Left ventricle myocardium superior (tissue), 1 donor: ENCODE measurements around the gene CERS2. TPM values are rescaled to one million over a fixed set of nuclear protein-coding genes. Genes with fewer than 3 reads are reported as not detected.

ENCODE experiments used
- ATAC-seq: fragments of 200-7000 bp; cut with Tn5 transposase; one replicate; pipeline ENCODE4 v1.9.1; 2020; ENCODE audit warnings: mild to moderate bottlenecking, moderate library complexity
- DNase-seq: peaks from one replicate; pipeline ENCODE4 v3.0.0-alpha.2; 2020
- intact Hi-C: fragments of 100-400 bp; cut with micrococcal nuclease; formaldehyde crosslinking; loops from one replicate; pipeline ENCODE4 v1.11.0; 2022
- total RNA-seq: library from RNA; stranded (reverse); fragmentation: NEBNext Ultra II Directional; extraction: Animal tissue kit (Norgen Biotek cat#: 25700); gene quantifications from one replicate; pipeline ENCODE4 v1.2.1, GENCODE V29; 2021
- donor health status: DM: no; HTN: yes; CAD: no; lungs with severe emphysema.

Gene CERS2
- total RNA-seq, 1 donor from 2014 or later, result 83.2 TPM

- intact Hi-C loops, result no loop called here
- DNase-seq, result no peak
- ATAC-seq, result no peak
Observed at GRCh38 chr1:150928286-150928685, 46.3 kb downstream of the CERS2 start.

DNA sequence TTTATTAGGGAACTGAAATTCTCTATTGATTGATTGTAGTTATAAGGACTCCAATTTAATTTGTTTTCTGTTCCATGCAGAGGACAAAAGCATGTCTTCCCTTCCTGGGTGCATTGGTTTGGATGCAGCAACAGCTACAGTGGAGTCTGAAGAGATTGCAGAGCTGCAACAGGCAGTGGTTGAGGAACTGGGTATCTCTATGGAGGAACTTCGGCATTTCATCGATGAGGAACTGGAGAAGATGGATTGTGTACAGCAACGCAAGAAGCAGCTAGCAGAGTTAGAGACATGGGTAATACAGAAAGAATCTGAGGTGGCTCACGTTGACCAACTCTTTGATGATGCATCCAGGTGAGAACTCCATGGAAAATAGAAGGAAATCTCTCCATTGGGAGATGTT, 47.0 kb downstream of the CERS2 start:
- intact Hi-C loops, result no loop called here
- no peak for ATAC-seq
- DNase-seq, result no peak

DNA sequence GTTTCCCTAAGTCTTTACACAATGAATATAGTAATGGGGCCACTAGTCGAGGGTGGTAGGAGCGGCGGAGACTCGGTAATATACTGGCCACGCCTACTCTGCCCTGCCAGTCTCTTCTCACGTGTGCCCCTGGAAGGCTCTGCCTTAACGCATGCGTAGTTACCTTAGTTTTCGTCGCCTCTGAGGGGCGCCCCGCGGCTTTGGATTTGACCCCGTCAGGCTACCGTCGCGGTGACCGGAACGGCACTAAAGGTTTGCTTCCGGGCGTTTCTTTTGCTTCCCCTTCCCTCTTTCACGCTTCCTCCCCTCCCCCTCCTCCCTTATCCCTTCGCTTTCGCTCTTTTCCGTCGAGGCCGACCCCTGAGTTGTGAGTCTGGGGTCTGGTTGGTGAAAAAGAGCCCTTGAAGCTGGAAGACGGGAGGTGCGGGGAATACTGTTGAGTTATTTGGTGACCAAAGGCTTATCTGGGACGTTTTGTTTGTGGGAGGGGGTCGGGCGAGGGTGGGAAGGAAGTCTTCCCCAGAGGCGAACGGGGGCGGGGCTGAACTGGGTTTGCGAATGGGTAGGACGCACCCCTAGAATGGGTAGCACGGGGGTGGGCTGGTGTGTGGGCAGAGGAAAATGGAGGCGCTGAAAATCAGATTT, 48.4 kb downstream of the CERS2 start, which contains the start of gene SETDB1:
TSS of gene SETDB1 (plus strand) at position 267 of the 645 bp plus-strand sequence. CDS start 1,352 bp downstream, outside the sequence.
- ATAC-seq (peak; percentile 98), DNase-seq (peak; percentile 96)
- intact Hi-C loops, result no loop called here

- DNase-seq (no peak), ATAC-seq (no peak)
- intact Hi-C loops, result no loop called here
Observed at GRCh38 chr1:150925080-150925479, 49.6 kb downstream of the CERS2 start.

DNA sequence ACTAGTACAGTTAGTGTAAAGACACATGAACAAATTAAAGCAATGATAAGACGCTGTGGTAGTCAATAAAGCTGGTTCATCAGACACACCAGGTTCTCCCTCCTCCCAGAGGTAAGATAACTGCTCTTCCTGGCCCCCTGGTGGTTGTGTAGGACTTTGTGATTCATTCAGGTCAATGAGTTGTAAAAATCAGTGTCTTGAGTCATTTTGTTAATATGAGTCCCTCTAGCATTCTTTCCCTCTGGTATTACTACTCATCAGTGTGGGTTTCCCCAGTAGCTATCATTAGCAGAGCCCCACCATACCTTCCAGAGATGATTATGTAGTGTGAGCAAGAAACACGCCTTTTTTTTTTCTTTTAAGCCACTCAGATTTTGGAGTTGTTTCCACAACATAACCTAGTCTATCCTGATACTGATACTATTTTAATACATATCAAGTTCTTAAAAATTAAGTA, 52.1 kb downstream of the CERS2 start:
- DNase-seq, result no peak
- intact Hi-C loops, result no loop called here
- ATAC-seq, result peak; percentile 23

GRCh38 chr1:150917387-150917786, 57.2 kb downstream of the CERS2 start:
- no peak for ATAC-seq
- no peak for DNase-seq
- intact Hi-C loops, result no loop called here

Other genes with a start within 250 kb of the CERS2 start
- gene CTSS, start 209.1 kb downstream of the CERS2 start, total RNA-seq, result 30.7 TPM
- gene CTSK, start 166.6 kb downstream of the CERS2 start, total RNA-seq, result 6.4 TPM
- 27.9 TPM for gene ARNT, start 98.2 kb downstream of the CERS2 start, total RNA-seq
- not detected for gene CTXND2, start 87.7 kb downstream of the CERS2 start, total RNA-seq
- gene SETDB1, start 48.5 kb downstream of the CERS2 start, total RNA-seq, result 19.2 TPM
- 0.27 TPM for gene ANXA9, start 7.5 kb upstream of the CERS2 start, total RNA-seq
- gene MINDY1, start 32.1 kb upstream of the CERS2 start, total RNA-seq, result 40.6 TPM
- 43.6 TPM for gene PRUNE1, start 33.6 kb upstream of the CERS2 start, total RNA-seq
- 0.32 TPM for gene BNIPL, start 61.8 kb upstream of the CERS2 start, total RNA-seq
- gene C1orf56, start 72.9 kb upstream of the CERS2 start, total RNA-seq, result 7.3 TPM
- 27.2 TPM for gene CDC42SE1, start 84.8 kb upstream of the CERS2 start, total RNA-seq
- 1.8 TPM for gene MLLT11, start 85.6 kb upstream of the CERS2 start, total RNA-seq
- 9.8 TPM for gene GABPB2, start 95.9 kb upstream of the CERS2 start, total RNA-seq
- 55.1 TPM for gene SEMA6C, start 171.8 kb upstream of the CERS2 start, total RNA-seq
- 1.4 TPM for gene TNFAIP8L2, start 181.8 kb upstream of the CERS2 start, total RNA-seq
- 13.0 TPM for gene LYSMD1, start 191.1 kb upstream of the CERS2 start, total RNA-seq
- 19.1 TPM for gene SCNM1, start 191.3 kb upstream of the CERS2 start, total RNA-seq
- gene TMOD4, start 201.1 kb upstream of the CERS2 start, total RNA-seq, result 0.62 TPM
- 40.5 TPM for gene VPS72, start 215.4 kb upstream of the CERS2 start, total RNA-seq
- gene PIP5K1A, start 223.7 kb upstream of the CERS2 start, total RNA-seq, result 41.2 TPM